ENCODE data around the gene CPZ.

The CPZ gene

DNA sequence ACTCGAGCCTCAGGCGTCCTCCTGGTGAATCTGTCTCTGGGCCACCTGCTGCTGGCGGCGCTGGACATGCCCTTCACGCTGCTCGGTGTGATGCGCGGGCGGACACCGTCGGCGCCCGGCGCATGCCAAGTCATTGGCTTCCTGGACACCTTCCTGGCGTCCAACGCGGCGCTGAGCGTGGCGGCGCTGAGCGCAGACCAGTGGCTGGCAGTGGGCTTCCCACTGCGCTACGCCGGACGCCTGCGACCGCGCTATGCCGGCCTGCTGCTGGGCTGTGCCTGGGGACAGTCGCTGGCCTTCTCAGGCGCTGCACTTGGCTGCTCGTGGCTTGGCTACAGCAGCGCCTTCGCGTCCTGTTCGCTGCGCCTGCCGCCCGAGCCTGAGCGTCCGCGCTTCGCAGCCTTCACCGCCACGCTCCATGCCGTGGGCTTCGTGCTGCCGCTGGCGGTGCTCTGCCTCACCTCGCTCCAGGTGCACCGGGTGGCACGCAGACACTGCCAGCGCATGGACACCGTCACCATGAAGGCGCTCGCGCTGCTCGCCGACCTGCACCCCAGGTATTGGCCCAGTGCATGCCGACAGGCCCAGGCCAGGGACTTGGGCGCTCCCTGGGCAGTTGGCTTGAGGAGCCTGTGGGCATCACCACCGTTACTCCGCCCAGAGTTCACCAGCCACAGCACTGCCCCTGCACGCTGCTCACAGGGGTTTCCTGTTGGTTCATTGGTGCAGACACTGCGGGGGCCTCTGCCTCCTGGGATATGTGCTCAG, 11.3 kb upstream of the CPZ start:
- no peak for FAIRE-seq

DNA sequence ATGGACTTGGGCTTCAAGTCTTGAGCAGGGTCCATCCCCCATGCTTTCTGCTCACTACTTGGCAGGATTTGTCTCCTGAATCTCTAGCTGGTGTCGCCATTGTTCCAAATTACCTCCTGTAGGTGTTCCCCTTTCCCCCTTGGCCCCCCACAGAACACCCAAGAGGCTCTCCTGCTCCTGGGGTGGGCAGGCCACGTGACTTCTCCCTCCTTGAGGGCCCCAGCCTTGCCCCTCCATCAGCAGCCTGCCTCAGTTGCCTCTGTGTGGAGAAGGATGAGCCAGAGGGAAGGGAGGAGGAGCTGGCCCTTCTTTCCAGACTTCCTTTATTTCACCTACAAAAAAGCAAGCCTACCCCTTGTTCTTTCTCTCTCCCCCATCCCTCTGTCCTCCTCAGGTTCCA, 10.5 kb upstream of the CPZ start:
- no peak for FAIRE-seq

DNA sequence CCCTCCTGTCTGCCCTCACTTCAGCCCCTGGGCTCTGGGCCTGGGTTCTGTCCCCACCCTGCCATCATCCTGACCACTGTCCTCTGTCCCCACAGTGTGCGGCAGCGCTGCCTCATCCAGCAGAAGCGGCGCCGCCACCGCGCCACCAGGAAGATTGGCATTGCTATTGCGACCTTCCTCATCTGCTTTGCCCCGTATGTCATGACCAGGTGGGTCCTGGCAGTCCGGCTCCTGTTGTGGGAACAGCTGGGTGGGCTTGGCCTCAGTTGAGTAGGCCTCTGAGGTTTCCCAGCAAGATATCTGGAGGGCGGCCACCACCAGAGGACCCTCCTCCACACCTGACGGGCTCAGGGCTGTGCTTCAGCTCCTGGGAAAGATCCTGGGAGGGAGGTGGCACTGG, 10.1 kb upstream of the CPZ start:
- FAIRE-seq = no peak

DNA sequence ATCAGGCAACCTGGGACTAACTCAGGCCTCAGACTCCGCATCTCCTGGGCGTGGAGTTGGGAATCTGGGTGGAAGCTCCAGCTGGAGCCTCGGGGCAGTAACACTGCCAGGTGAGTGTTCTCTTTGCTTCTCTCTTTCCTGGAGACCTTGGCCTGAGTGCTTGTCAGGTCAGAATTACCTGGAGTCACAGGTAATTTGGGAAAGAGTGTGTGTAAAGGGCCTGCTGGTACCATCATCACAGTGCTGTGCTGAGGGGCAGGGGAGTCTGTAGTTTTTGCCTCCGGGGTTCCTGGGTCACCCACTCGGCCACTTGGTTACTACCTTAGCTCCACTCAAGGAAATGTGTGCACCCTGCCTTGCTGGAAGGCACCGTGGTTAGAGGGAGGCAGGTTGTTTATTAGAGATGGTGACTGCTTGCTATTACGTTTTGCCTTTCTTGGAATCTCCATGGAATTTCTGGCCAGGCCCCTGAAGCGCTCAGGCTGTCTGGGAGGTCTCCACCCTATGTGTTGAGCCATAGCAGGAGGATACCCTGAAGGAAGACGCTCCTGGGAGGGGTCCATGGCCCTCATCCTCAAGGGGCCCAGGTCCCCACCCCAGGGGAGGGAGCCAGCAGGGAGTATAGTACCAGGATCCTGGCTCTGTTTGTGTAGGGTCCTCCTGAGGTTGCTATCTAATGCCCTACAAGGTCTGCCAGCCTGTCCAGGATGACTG, 9.5 kb upstream of the CPZ start:
- no peak for FAIRE-seq

DNA sequence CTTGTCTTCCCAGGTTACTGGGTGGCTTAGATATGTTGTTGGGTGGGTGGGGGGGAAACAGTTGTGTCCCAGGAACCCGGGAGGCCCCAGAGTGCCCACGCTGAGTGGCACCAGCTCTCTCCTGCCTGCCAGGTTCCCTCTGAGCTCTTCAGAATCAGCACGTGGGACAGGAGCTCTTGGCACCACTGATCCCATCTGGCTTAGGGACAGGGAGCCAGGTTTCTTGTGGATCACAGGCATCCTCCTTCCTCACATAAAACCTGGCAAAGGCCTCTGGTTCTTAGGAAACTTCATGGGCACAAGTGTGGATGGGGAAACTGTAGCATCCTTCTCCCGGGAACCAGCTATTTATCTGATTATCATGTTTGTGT, 8.9 kb upstream of the CPZ start:
- FAIRE-seq = no peak

DNA sequence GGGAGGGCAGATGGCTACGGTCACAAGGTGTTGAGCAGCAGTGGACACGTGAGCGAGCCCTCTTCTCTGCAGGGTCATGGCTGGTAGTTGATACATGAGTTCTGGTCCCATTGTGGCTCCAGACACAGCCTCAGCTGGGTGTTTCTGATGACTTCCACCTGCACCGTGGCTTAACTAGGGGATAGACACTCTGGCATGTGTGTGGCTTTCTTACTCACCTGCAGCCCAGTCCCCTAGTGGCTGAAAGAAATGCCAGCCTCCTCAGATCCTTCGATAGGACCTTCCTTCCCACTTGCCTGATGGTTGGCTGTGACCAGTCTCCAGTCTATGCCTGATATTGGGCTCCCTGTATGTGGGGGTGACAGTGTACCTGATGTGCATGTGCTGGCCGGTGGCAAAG, 7.4 kb upstream of the CPZ start:
- no peak for FAIRE-seq

DNA sequence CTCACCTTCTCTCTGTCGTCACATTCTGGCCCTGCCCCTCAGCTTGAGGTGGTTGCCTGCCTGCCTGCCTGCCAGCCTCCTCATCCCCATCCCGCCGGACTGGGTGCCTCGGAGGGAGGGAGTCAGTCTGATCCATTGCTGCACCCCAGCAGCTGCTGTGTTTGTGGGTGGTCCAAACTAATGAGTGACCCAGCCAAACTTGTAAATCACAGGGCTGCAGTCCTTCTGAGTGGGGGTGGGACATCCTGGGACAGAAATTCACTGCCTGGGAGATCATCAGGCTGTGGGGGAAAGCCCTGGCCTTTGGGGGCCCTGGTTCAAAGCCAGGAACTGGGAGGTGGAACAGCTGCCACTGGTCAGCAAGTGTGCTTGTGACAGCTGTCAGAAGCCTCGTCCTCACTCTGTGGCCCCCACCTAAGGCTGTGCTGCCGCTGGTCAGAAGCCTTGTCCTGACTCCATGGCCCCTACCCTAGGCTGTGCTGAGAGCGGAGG, 6.8 kb upstream of the CPZ start:
- FAIRE-seq = no peak

DNA sequence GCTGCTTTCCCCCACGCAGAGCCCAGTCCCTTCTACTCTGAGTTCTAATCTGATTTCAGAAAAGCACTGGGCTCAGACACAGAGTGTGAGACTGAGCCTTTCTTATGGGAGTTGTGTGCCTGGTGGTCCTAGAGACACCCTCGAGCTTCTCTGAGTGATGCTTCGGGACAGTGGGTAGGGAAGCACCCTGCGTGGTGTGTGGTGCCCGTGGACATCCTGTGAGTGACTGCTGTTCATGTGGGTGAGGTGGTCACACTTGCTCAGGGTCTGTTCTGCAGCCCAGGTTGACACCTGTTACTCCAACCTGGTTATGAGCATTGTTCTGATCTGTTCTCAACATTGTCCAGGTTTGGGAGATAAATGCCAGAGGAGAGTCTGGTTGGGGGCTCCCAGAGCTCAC, 6.3 kb upstream of the CPZ start:
- FAIRE-seq = no peak

DNA sequence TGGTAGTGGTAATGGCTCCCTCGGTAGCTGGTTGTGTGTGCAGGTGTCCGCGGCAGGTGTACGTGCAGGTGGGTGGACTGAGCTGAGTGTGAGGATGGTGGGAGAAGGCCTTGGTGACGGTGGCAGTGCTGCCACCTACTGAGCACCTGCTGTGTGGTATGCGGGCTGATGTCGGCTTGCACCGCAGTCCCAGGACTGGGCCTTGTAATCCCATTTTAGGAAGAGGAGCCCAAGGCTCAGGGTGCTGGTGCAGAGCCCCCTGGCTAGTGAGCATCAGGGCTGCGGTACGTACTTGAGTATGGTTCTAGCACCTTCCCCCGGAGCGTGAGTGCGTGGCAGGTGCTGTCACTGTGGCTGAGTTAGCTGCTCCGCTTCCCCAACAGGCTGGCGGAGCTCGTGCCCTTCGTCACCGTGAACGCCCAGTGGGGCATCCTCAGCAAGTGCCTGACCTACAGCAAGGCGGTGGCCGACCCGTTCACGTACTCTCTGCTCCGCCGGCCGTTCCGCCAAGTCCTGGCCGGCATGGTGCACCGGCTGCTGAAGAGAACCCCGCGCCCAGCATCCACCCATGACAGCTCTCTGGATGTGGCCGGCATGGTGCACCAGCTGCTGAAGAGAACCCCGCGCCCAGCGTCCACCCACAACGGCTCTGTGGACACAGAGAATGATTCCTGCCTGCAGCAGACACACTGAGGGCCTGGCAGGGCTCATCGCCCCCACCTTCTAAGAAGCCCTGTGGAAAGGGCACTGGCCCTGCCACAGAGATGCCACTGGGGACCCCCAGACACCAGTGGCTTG, 5.7 kb upstream of the CPZ start:
- no peak for FAIRE-seq

DNA sequence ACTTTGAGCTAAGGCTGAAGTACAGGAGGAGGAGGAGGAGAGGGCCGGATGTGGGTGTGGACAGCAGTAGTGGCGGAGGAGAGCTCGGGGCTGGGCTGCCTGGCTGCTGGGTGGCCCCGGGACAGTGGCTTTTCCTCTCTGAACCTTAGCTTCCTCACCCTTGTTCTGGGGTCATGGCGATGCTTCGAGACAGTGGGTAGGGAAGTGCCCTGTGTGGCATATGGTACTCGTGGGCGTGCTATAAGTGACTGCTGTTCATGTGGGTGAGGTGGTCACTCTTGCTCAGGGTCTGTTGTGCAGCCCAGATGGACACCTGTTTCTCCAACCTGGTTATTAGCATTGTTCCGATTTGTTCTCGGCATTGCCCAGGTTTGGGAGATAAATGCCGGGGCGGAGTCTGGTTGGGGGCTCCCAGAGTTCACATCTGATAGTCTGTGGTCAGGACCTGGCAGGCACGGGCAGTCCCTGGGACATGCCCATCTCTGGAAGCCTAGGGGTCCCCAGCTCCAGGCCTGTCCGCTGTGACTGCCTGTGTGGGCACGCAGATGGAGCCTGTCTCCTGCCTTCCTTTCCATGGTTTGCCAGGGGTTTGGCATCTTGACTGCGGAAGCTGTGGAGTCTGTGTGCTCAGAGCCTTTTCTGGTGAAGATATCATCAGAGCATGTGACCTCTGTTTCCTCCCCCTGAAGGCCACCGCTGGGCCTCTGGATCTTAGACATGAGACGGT, 4.9 kb upstream of the CPZ start:
- no peak for FAIRE-seq

DNA sequence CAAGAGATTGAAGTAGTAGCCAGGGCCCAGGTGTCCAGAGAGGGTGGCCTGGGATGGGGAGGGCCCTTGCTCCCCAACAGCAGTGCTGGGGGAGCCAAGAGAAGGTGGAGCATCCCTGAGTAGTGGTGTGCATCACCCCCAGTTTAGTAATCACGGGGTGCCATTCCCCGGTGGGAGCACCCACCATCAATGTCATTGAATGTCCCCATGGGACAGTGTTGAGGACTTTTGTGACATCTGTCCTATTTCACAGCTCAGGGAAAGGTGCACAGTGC, 4.4 kb upstream of the CPZ start:
- no peak for FAIRE-seq

DNA sequence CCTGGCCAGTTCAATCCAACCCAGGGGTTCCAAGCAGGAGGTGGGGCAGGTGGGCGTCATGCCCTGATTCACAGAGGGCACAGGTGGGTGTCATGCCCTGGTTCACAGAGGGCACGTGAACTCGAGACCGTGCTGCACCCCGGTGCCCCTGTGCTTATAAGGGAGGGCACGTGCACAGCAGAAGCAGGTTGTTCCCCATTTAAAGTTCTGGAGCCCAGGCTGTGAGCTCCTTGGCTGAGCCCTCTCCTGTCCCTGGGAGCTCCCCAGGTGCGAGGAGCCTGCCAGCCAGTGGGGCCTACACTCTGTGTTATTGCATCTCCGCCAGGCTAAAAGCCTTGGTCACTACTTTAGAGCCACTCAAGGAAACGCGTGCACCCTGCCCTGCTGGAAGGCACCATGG, 3.2 kb upstream of the CPZ start:
- FAIRE-seq = no peak

DNA sequence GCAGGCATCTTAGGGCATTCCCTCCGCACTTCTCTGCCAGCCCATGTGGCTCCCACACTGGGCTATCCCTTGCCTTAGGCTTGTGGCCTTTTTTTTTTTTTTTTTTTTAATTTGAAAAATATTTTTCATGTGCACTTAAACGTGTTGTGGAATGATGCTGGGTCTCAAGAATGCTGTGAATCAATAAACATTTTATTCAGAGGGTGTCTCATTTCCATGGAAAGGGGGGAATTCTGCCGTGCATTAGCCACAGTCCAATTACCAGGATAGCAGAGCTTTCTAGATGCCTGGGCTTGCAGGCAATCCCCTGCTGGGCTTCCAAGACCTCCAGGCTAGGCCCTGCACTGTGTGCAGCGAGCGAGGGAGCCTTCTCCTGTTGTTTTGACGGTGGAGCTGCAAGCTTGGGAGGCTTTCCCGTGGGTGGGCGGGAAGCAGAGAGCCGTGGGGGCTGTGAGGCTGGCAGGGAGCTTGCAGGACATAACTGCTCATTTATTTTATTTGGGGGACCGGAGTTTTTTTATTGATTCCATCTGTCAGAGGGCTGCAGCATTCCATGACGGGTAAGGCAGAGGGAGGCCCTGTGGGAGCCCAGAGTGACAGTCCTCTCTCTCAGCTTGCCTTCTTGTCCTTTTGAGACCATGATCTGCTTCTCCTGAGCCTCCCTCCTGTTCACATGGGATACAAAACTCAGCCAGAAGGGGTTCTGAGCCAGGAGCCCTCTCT, 2.6 kb upstream of the CPZ start:
- FAIRE-seq = no peak

DNA sequence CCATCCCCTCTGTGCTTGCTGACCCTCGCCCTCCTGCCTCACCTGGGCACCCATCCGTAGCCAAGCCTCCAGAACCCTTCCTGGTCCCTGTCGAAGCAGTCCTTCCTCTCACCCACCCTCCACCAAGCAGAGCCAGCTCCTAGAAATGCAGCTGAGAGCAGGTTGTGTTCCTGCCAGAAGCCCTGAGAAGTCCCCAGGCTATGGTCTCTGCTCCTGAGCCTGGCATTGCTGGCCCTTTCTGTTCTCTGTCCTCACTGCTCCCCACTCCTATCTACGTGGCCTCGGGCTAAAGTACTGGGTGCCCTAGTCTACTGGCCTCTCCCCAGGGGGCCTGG, 2.1 kb upstream of the CPZ start:
- no peak for FAIRE-seq

DNA sequence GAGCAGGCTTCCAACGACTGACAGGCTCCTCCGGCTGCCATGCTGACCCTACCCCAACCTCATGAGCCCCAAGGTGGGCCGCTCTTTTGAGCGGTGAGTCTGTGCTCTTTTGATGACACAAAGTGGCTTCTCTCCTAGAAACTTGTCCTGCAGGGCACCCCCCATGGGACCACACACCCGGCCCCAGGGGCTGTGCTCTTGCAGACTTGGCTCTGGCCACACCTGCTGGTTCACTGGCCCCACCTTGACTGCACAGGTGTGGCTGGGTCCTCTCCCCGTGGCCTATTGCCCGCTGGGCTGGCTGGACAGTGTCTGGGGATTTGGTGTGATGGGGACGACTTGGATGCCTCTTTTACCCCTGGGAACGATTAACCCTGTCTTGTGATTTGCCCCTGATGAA, 1.5 kb upstream of the CPZ start:
- FAIRE-seq = no peak

DNA sequence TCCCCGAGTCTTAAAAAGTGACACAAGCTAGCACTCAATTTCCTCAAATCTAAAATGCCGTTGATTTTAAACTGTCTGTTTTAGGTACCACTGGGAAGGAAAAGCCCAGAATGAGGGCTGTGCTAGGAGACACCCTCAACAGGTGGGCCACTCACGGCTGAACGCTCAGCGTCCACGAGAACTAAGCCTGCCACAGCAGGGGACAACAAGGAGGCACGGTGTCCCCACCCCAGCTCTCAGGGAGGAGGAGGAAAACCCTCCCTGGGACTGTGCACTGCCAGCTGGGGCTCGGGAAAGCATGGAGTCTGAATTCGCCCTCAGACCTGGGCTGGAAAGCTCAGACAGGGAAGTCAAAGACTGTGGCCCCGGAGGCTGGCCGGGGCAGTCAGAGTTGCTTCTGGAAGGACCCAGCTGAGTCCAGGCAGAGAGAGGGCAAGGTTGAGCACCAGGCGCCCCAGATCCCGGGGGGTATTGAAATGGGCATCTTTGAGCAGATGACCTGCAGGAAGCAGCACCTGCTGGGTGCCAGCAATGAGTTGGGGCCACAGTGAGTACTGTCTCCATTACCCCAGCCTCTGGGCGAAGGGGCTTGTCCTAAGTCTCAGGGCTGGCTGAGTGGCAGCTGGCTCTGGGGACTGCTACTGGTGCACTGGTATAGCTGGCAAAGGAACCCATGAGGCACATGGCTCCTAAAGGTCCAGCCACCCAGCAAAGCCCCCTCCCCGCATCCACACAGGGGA, 769 bp upstream of the CPZ start:
- FAIRE-seq = no peak

DNA sequence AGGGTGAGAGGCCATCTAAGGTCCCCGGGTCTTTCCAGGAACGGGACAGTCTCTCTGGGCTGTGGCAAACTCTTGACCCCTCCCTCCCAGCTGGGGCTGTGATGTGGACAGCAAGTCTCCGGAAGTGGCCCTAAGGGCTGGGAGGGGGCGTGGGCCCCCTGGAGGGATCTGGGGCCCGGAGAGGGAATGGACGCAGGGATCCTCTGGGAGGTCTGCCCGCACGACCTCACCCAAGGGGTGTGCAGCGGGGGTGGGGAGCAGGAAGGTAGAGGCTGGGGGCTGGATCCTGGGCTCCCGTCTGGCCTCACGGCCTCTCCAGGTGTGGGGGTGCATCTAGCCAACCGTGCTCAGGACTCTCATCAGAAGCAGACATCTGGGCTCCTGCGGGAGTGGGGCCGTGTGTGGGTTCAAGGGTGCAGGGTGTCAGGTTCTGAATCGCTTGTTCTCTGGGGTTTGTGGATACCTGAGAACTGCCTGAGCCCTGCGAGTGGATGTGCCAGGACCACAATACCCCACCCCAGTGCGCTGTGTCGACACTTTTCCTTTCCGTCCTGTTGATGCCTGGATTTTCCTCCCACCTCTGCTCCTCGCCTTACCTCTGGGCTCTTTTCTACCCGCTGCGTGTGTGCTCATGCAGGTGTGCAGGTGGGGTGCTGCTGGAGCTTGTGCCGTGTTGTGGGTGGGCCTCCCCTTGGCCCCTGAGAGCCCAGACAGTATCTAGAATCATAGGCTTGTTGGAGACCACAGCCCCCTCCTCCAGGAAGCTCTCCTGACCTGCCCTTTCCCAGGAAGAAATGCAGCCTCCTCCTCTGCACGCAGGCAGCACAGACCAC, 915 bp downstream of the CPZ start:
- no peak for FAIRE-seq

DNA sequence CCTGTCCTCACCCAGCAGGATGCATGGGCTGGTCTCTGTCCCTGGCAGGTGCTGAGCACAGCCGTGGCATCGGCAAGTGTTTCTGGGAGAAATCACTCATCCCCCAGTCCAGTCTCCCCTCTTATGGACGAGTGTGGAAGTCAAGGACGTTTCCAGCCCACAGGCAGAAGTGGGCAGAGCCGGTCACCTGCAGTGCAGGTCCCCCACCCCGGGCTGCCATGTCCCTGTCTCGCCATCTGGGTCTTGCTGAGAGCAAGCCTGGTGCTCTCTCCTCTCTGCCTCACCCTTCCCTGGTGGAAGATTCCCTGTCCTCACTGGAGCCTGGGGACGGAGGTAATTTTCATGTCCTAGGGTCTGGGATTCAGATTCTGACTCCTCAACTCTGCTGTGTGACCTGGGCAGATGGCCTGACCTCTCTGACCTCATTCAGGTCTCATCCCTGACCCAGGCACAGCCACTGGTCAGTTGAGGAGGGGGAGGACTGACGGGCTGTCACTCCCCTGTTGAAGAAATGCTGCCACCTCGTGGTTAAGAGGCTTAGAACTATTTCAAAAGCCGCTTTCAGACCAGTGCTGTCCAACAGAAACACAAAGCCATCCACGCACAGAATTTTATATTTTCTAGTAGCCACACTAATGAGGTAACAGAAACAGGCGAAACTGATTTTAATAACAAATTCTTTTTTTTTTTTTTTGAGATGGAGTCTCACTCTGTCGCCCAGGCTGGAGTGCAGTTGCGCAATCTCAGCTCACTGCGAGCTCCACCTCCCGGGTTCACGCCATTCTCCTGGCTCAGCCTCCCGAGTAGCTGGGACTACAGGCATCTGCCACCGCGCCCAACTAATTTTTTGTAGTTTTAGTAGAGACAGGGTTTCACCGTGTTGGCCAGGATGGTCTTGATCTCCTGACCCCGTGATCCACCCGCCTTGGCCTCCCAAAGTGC, 1.8 kb downstream of the CPZ start:
- FAIRE-seq = peak; percentile 65

DNA sequence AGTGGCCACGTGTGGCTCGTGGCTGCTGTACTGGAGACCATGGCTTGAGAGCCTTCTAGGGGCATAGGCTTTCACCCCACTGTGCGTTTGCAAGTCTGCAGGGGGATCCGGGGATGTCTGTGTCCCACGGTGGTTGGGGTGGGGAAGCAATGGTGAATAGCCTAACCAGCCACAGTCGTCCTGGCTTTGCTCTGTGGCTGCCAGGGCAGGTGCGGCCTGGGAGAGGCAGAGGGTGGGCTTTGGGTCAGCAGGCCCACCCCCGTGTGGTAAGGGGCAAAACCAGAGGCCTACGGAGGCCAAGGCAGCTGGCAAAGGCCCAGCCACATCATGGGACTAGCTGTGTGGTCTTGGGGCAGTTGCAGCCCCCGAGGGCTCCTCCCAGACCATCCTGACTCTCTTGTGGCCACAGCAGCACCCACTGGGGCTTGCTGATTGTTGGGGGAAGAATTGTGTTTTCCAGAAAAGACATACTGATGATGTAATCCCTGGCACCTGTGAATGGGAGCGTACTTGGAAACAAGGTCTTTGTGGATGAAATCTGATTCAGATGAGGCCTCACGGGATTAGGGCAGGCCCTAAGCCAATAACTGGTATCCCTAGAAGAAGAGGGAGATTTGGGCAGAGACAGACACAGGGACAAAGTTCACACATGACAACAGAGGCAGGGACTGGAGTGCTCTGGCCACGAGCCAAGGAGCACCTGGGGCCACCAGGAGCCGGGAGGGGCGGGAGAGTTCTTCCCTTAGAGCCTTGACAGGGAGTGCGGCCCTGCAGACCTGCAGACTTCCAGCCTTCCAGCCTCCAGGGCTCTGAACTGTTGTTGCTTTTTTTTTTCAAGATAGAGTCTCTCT, 2.9 kb downstream of the CPZ start:
- no peak for FAIRE-seq
